HG03354 (cell line): ENCODE measurements around the gene EARS2.
"Not testable (repeated sequence)": the region's sequence is repeated elsewhere in the genome, so short reads cannot be mapped to it uniquely, and the experiment has no call there.

Experiments
- ATAC-seq: cut with Tn5 transposase; IDR thresholded peaks from one replicate; pipeline ENCODE4 v1.9.1; 2021; ENCODE audit warnings: mild to moderate bottlenecking; ENCODE audit not compliant: unreplicated experiment, poor library complexity, severe bottlenecking

EARS2 gene

GRCh38 chr16:23570992-23571632 is 14.0 kb upstream of the EARS2 start:
- ATAC-seq: no peak

- ATAC-seq: no peak
Observed at GRCh38 chr16:23567602-23568001, 10.5 kb upstream of the EARS2 start.

GRCh38 chr16:23566724-23567123 is 9.6 kb upstream of the EARS2 start:
- no peak for ATAC-seq

- ATAC-seq: no peak
Observed at GRCh38 chr16:23564575-23565363, 7.6 kb upstream of the EARS2 start.

GRCh38 chr16:23563186-23563585 is 6.0 kb upstream of the EARS2 start:
- no peak for ATAC-seq

- no peak for ATAC-seq
Observed at GRCh38 chr16:23562505-23562904, 5.4 kb upstream of the EARS2 start.

GRCh38 chr16:23561586-23561985 is 4.4 kb upstream of the EARS2 start:
- ATAC-seq: no peak

- ATAC-seq: peak; percentile 15
Observed at GRCh38 chr16:23557779-23558702, 891 bp upstream of the EARS2 start.

GRCh38 chr16:23554536-23554935 is 2.6 kb downstream of the EARS2 start:
- ATAC-seq: no peak

GRCh38 chr16:23552161-23552560 is 5.0 kb downstream of the EARS2 start:
- ATAC-seq: no peak

GRCh38 chr16:23549938-23550337 is 7.2 kb downstream of the EARS2 start:
- ATAC-seq: no peak

- ATAC-seq: no peak
Observed at GRCh38 chr16:23544436-23544835, 12.7 kb downstream of the EARS2 start.

GRCh38 chr16:23540817-23541178 is 16.4 kb downstream of the EARS2 start:
- not testable (repeated sequence) for ATAC-seq

GRCh38 chr16:23539984-23540816 is 16.9 kb downstream of the EARS2 start:
- ATAC-seq: no peak

GRCh38 chr16:23538919-23539278 is 18.3 kb downstream of the EARS2 start:
- no peak for ATAC-seq

- ATAC-seq: no peak
Observed at GRCh38 chr16:23537390-23537789, 19.8 kb downstream of the EARS2 start.

GRCh38 chr16:23535901-23536300 is 21.2 kb downstream of the EARS2 start:
- ATAC-seq: no peak

GRCh38 chr16:23534868-23535860 is 22.0 kb downstream of the EARS2 start:
- no peak for ATAC-seq

- ATAC-seq: no peak
Observed at GRCh38 chr16:23532448-23532847, 24.7 kb downstream of the EARS2 start.
